ENCODE results near the gene PRPF19. TPM values are rescaled to one million over a fixed set of nuclear protein-coding genes. Genes with fewer than 3 reads are reported as not detected.

PRPF19 gene
- total RNA-seq, 4 donors from 2014 or later, result 65.0 to 90.2 (median 84.1) TPM

- Histone ChIP-seq H3K9me3 (no peaks in the 10 kb centered on the region), H3K4me1 (peaks cover 7 to 35% (median 18%) of the 10 kb centered on the region in 3 donors), H3K27ac (no peak overlapping the region), H3K27me3 (no peaks in the 10 kb centered on the region), H3K36me3 (peaks cover 0 to 23% (median 0%) of the 10 kb centered on the region in 3 donors), H3K4me3 (no peak overlapping the region)
- no peak for DNase-seq
- no peak for TF ChIP-seq CTCF (IDR thresholded peaks at IDR 0.05)
- no peak for TF ChIP-seq POLR2A (IDR thresholded peaks at IDR 0.05)
- WGBS, 2 donors, result 69 to 79% methylated on average over 4 to 6 of the region's 7 CpGs
- intact Hi-C loops (cut with DNase I), result no loop called here
These were observed 30.8 kb downstream of the PRPF19 start for GRCh38 chr11:60875366-60876167.

GRCh38 chr11:60874421-60875365, 31.7 kb downstream of the PRPF19 start:
- Histone ChIP-seq H3K27me3 (no peaks in the 10 kb centered on the region), H3K27ac (no peak overlapping the region), H3K4me3 (no peak overlapping the region), H3K36me3 (peaks cover 0 to 14% (median 0%) of the 10 kb centered on the region in 3 donors), H3K9me3 (no peaks in the 10 kb centered on the region), H3K4me1 (peaks cover 7 to 35% (median 18%) of the 10 kb centered on the region in 3 donors)
- TF ChIP-seq CTCF (IDR thresholded peaks at IDR 0.05) (no peak), POLR2A (IDR thresholded peaks at IDR 0.05) (no peak)
- 82 to 93% methylated on average over 3 to 9 of the region's 13 CpGs for WGBS, 2 donors
- intact Hi-C loops (cut with DNase I), result no loop called here
- DNase-seq, result no peak

- Histone ChIP-seq H3K4me3 (no peak overlapping the region), H3K27me3 (no peaks in the 10 kb centered on the region), H3K9me3 (no peaks in the 10 kb centered on the region), H3K36me3 (peaks cover 0 to 5% (median 0%) of the 10 kb centered on the region in 3 donors), H3K4me1 (peaks cover 7 to 24% (median 9%) of the 10 kb centered on the region in 3 donors), H3K27ac (no peak overlapping the region)
- no peak for TF ChIP-seq POLR2A (IDR thresholded peaks at IDR 0.05)
- TF ChIP-seq CTCF (IDR thresholded peaks at IDR 0.05), result no peak
- 81 to 93% methylated on average over 5 to 11 of the region's 12 CpGs for WGBS, 2 donors
- no peak for DNase-seq
- intact Hi-C loops (cut with DNase I), result no loop called here
These were observed 32.9 kb downstream of the PRPF19 start for GRCh38 chr11:60873533-60873932.

- Histone ChIP-seq H3K4me3 (no peak overlapping the region), H3K36me3 (peaks cover 0 to under 1% (median 0%) of the 10 kb centered on the region in 3 donors), H3K4me1 (peaks cover 7 to 24% (median 8%) of the 10 kb centered on the region in 3 donors), H3K9me3 (no peaks in the 10 kb centered on the region), H3K27ac (no peak overlapping the region), H3K27me3 (no peaks in the 10 kb centered on the region)
- no peak for DNase-seq
- 64 to 73% methylated on average over 9 to 14 of the region's 16 CpGs for WGBS, 2 donors
- TF ChIP-seq POLR2A (IDR thresholded peaks at IDR 0.05) (no peak), CTCF (IDR thresholded peaks at IDR 0.05) (no peak)
- intact Hi-C loops (cut with DNase I), result no loop called here
These were observed 33.3 kb downstream of the PRPF19 start for GRCh38 chr11:60872961-60873524.
